ENCODE results near the gene EFCAB8.

GRCh38 chr20:32957459-32957858 lies 98.7 kb downstream of the EFCAB8 start:
- no peak for TF ChIP-seq POLR2A (IDR thresholded peaks at IDR 0.05; ENCODE audit: low read length)
- TF ChIP-seq GATA1 (IDR thresholded peaks at IDR 0.05; ENCODE audit: low read depth, low read length) = no peak

Measured in erythroblast (primary cell).